Activated CD8-positive, alpha-beta memory T cell treated with anti-CD3 and anti-CD28 coated beads for 1 hour (primary cell): ENCODE measurements around the gene MDP1.
A peak's percentile ranks its signal among the peaks of the same experiment; 100 is the strongest.
"Not testable (repeated sequence)": the region's sequence is repeated elsewhere in the genome, so short reads cannot be mapped to it uniquely, and the experiment has no call there.

Source experiments
- DNase-seq, 2 donors: peaks; one replicate each; pipeline ENCODE4 v3.0.0-alpha.2; 2020; ENCODE audit warnings: low read depth in 1 of 2; ENCODE audit errors: extremely low read depth in 1 of 2

The MDP1 gene

DNA sequence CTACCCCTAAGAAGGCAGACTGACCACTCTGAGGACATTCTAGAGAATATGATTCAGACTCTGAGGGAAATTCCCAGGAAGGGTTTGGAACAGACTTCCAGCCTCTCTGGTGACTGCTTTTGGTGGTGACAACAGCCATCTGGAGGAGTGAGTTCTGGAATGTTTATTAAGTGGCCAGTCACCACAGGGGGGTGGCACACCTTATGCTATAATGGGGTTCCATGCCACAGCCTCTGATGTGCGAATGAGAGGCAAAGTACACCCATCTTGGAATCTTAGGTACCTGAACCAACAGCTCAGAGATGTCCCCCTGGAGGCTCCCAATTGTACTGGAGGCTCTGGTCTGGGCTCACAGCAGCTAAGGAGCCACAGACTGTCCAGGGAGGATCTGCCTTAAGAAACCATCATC is 36.0 kb upstream of the MDP1 start:
- DNase-seq: no peak

DNA sequence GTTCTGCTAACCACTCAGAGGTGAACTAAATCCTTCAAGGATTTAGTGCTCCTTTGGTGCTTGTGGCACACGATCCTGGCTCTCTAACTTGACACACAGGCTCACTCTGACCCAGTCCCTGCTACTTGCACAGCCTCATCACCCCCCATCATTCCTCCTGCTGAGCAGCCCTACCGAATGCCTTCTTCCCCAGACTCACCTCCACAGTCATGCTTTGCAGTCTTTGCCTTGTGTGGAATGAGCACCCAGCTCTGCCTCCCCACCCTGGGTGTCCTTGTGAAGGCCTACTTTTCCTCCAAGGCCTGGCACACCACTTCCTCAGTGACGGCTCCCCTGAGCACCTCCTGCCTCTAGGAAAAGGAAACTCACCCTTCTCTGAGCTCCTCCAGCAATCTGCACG is 34.5 kb upstream of the MDP1 start:
- DNase-seq: no peak

DNA sequence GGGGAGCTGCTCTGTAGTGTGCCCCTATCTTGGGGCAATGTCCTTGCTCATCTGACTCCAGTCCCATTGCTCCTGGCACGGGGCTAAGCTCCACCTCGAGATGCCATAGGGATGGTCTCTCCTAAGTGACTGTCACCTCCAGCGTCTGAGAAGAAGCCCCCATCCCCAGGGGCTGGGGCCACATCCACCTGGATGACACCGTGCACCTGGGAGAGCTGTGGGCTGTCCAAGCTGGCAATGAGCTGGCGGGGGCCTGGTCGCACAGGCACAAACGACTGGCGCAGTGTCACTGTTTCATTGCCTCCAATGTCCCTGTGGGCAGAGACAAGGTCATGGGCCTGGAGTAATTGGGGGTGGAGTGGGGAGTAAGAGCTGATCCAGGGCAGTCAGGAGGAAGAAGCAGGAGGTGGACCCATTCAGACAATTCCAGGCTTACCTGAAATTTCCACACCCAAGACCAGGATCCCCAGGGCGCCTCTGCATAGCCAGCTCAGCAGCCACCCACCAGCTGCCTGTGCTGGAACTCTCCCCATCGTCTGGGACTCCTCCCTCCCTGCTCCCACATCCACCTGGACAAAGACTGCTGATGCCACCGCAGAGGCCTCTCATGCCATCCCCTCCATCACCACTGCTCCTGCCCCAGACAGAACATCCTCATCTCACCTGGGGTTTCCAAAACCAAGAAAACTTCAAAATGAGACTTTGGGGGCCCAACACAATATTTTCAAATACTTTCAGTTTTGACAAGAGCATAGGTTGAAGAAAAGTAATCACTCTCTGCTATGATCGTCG is 33.6 kb upstream of the MDP1 start:
- no peak for DNase-seq

DNA sequence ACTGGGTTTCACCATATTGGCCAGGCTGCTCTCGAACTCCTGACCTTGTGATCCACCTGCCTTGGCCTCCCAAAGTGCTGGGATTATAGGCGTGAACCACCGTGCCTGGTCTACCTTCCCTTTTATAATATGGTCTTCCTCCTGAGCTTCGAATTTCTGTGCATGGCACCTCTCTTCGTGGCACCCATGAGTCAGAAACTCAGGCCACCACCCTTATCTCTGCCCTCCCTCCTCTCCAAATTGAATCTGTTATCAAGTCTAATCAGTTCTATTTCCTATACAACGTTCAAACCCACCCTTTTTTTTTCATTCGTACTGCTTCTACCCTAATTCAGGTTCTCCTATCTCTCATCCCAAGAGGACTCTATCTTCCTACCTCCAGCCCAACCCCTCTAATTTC is 31.6 kb upstream of the MDP1 start:
- no peak for DNase-seq

DNA sequence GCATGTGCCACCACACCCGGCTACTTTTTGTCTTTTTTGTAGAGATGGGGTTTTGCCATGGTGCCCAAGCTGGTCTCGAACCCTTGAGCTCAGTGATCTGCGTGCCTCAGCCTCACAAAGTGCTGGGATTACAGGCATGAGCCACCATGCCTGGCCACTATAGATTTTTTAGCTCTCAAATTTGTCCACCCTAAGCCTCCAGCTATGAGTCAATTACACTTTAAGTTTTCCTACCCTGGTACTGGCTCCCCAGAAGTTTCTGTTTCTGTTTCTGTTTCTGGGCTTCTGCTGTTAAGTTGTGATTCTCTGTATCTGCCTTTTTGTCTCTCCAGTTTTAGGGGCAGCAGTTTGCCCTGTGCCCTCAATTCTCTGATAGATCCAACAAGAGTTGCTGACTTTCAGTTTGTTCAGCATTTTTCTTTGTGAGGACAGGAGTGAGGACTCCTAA is 30.9 kb upstream of the MDP1 start:
- no peak for DNase-seq

DNA sequence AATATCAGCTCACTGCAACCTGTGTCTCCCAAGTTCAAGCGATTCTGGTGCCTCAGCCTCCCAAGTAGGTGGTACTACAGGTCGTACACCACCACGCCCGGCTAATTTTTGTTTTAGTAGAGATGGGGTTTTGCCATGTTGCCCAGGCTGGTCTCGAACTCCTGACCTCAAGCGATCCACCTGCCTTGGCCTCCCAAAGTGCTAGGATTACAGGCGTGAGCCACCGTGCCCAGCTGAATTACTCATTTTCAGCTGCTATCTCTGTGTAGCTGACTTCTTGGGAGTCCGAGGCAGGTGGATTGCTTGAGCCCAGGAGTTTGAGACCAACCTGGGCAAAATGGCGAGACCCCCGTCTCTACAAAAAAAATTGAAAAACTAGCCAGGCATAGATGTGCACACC is 29.5 kb upstream of the MDP1 start:
- DNase-seq: not testable (repeated sequence)

DNA sequence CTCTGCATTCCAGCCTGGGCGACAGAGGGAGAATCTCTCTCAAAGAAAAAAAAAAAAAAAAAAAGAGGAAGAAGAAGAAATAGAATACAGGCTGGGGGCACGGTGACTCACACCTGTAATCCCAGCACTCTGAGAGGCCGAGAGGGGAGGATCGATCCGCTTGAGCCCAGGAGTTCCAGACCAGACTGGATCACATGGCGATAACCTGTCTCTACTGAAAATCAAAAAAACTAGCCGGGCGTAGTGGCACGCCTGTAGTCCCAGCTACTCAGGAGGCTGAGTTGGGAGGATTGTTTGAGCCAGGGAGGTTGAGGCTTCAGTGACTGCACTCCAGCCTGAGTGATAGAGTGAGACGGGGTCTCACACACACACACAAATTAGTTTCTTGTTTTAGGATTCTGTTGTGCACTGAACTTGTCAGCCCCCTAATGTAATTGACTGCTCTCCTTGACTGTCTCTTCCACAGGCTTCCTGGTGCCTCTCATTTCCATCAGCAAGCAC is 27.5 kb upstream of the MDP1 start:
- DNase-seq: no peak

DNA sequence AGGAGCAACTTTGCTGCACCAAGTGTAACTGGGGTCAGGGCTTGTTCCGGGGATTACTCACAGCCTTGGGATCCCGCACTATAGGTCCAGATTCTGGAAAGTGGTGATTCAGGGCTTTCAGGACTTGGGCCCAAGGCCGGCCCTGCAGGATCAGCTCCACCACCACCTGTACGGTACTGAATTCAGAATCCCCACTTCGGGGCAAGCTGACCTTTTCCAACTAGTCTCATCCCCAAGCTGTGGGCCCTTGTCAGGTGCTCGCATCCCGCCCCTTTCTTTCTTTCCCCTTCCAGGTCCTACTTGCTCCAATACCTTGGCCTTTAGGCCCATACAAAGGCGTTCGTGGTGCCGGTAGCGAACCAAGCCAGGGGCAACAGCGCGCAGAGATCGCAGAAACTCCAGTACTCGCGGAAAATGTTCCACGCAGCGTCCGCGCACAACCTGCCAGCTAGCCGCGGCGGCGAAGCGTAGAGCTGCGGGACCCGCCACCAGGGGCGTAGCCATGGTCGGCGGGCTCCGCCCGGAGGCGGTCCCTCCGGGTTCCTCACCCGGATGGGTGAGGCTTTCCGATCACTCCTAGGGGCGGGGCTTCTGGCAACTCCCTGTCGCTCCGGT is 26.1 kb upstream of the MDP1 start:
- DNase-seq: peak; percentile 80 to 87

DNA sequence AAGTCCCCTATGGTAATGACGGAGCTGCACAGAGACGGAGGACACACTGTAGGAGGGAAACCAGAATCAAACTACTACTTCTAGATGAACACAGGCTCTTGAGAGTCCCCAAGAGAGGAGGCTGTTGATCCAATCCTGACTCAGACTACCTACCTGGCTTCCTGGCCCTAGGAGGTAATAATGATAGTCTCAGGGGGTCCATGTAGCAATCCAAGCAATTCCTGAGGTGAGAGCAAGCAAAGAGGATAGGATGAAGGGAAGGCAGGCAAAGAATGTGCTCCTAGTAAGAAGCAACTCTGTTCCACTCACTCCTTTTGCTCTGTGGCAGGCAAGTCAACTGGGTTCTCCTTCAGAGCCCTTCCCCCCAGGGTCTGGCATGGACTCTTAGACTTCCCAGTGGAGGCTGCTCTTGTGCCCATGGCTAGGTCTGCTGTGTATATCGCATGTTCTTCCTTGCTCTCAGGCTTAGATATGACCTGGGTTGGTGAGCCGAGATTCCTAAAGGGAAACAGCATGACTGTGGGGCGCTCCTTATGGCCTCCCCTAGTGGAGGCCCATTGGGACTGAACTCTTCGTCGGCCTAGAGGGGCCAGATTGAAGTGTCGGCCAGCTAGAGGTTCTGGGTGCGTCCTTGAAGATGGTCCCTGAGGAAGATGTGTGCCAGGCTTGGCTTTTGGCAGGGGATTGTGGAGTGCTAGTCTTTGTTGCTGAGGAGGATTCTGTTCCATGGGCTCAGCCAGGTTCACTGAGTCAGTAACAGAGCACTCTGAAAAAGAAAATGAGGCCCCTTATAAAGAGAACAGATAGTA is 24.4 kb upstream of the MDP1 start:
- no peak for DNase-seq

DNA sequence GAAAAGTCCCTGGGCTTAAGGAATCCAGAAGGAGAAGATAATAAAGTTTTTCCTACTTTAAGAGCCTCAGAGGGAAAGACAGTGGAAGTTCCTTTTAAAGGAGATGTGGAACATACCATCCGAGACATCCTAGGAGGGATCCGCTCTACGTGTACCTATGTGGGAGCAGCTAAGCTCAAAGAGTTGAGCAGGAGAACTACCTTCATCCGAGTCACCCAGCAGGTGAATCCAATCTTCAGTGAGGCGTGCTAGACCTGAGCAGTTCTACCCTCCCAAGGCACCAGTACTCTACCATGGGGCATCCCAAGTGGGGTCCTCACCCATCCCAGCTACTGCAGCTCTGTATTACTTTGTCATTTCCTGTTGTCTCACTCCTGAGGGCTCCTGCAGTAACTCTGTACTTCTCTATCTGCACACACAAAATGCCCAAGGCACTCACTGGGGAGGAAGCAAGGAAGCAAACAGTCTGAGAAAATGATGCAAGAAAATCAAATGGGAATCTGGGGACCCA is 22.7 kb upstream of the MDP1 start:
- DNase-seq: no peak

DNA sequence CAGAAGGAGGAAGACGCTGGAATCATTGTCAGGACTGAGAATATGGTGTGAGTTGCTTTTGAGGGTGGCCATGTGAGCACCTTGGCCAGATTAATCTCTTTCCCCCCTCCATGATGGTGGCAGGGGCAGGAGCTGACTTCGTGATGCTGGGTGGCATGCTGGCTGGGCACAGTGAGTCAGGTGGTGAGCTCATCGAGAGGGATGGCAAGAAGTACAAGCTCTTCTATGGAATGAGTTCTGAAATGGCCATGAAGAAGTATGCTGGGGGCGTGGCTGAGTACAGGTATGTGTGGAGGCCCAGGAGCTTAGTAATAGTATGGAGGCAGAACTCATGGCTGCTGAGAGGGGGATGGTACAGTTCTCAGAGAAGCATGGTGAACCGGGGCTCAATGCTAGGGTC is 22.3 kb upstream of the MDP1 start:
- DNase-seq: no peak

DNA sequence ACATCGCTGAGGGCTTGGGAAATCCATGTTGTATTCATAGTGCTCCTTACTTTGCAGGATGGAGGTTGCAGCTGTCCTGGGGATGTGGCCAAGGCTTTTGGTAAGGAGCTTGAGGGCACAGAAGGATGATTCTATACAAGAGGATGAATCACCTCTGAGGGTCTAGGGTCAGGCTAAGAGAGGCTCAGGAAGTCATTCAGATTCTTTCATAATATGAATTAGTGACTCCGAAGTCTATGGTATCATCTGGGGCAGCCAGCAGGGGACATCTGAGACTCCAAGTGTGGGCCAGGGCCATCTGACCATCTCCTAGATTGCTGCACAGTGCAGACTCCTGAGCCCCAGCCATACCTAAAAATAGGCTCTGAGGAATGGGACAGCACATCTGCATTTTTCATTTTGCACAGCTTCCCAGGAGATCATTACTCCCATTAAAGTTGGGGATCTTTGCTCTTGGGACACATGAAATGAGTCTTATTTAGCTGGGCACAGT is 21.6 kb upstream of the MDP1 start:
- no peak for DNase-seq

DNA sequence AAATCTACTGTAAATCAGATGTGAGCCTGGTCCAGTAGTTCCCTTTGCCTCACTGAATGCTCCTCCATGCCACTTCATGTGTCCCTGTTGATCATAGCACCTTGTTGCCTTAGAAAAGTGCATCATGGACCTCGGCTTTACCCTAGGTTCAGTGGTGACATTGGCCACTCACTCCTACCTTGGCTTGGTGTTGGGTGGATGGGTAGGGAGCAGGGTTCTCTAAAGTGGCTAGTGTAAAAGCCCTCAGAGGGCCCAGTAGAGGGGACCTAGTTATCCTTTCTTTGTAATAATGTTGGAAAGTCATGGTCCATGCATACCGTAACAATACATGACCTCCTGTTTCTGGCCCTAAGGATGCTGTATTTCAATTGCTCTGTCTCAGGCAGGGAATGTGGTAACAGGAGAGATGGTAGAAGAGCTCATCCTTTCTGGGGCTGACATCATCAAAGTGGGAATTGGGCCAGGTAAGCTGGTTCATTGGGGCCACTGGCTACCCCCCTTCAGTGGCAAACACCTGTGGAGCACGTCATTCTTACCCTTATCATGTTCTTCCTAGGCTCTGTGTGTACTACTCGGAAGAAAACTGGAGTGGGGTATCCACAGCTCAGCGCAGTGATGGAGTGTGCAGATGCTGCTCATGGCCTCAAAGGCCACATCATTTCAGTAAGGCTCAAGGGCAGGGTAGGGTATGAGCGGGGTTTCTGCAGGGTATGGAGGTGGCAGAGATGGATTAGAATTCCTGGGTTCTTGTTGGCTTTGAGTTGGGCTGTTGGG is 21.0 kb upstream of the MDP1 start:
- DNase-seq: no peak

DNA sequence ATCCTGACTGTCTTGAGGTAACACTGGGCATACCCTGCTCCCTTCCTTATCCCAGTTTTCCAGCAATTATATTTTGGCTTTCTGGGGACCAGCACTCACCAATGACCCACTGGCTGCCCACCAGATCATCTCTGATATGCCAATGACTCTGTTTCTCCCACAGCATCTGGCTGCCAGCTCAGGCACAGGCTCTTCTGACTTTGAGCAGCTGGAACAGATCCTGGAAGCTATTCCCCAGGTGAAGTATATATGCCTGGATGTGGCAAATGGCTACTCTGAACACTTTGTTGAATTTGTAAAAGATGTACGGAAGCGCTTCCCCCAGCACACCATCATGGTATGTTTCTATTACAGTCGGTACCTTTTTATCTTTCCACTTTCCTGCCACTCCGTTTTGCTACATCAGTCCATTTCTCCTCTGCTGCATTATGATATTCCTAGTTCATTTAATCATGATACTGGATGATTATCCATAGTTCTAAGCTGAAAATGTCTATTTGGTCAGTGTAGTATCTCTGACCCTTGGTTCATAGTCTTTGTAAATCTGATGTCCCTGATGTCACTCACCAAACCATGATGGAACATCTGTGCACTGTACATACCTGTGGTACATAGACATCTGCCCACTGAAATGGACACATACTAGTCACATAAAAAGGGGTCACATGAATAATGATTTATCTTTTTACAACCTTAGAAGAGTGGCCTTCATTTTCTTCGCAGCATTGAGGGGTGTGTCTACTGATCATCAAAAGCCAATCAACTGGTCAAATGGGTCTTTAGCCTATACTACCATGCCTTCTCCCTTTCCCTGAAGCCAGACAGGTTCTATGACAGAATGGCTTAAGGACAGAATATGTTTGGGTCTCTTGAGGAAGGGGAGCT is 20.2 kb upstream of the MDP1 start:
- DNase-seq: no peak

DNA sequence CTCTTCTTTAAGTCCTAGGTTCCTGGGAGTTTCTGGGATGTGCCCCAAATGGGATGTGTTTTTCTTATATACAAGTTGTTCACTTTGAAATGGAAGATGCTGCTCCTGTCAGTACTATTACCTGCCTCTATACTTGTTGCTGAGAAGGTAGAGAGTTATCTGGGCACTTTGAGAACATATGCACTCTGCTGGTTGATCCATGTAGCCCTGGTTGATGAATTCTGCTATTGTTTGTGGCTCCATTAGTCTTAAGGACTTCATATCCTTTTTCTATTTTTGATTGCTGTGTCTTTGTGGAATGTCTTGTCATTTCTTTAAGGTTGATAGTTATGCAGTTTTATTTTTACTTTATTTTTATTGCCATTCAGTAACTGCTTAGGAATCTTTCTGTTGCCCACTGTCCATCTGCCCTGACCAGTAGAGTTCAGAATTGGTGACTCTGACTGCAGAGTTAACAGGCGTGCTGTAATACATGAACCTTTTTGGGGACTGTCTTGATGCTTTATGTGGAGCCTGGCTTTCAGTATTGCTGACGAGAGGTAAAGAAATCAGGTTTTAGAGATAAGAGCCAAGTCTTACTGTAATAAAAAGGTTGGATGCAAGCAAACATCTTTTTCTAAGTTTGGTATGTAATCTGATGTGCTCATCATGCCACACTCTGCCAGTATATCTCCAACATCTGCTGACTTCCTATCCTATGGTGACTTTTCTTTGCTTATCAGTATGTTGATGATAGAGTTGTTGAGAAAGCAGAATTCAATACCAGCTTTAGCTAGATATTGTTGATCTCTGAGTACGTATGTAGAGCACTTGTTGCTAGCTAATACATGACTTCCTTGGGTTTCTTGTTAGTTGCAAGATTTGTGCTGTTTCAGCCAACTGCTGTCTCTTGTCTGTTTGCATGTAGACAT is 18.5 kb upstream of the MDP1 start:
- DNase-seq: no peak

DNA sequence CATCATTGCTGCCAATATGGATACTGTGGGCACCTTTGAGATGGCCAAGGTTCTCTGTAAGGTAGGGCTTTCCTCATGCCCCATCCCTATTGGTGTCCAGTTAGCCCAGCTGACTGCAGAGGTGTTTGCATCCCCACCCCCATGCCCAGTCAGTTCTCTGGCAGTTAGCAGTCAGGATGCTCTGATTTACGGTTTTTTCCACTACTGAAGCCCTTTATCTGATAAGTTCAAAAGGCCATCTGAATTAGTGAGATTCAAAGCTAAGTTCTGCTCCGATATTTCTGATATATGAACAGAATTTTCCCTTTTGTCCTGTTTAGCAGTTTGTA is 17.6 kb upstream of the MDP1 start:
- DNase-seq: no peak

DNA sequence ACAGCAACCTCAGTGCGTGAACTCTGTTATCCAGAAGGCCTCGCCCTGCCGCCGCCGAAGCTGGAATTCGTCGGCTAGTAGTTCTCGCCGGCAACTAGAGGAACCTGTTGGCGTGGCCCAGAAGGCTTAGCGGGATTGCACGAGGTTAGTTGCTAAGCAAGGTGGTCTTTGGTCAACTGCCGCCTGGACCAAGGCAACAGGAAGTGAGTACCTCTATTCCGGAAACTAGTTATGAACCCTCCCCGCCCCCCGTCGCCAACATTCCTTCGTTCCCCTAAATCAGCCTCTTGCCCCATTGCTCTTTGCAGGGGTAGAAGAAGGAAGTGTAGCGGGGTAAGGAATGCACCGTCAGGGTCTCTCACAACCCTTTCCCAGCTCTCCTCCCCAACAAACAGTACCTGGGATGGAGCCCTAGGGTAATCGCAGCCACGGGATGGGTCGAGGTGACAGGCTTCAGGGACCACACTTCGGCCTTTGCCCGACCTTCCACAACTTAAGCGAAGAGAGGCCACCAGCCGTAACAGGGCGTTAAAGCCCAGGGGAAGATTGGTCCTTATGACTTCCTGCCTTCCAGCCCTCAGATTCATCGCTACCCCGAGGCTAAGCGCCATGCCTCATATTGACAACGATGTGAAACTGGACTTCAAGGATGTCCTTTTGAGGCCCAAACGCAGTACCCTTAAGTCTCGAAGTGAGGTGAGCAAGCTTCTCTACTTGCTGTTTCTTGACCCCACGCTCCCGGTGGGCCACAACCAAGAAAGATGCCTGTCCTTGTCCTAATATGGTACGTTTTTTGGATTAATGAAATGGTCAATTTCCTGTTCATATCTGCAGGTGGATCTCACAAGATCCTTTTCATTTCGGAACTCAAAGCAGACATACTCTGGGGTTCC is 17.0 kb upstream of the MDP1 start, which contains the start of gene GMPR2:
Gene GMPR2 (plus strand): TSS at position 285 of the 893 bp plus-strand sequence. CDS start 325 bp downstream, at position 610.
- DNase-seq: no peak
